GM21423 (cell line): ENCODE results near the gene EFCAB6.

Experiments
- ATAC-seq: cut with Tn5 transposase; IDR thresholded peaks from one replicate; pipeline ENCODE4 v1.9.1; 2021; ENCODE audit warnings: mild to moderate bottlenecking, moderate library complexity; ENCODE audit not compliant: unreplicated experiment

EFCAB6 gene

DNA sequence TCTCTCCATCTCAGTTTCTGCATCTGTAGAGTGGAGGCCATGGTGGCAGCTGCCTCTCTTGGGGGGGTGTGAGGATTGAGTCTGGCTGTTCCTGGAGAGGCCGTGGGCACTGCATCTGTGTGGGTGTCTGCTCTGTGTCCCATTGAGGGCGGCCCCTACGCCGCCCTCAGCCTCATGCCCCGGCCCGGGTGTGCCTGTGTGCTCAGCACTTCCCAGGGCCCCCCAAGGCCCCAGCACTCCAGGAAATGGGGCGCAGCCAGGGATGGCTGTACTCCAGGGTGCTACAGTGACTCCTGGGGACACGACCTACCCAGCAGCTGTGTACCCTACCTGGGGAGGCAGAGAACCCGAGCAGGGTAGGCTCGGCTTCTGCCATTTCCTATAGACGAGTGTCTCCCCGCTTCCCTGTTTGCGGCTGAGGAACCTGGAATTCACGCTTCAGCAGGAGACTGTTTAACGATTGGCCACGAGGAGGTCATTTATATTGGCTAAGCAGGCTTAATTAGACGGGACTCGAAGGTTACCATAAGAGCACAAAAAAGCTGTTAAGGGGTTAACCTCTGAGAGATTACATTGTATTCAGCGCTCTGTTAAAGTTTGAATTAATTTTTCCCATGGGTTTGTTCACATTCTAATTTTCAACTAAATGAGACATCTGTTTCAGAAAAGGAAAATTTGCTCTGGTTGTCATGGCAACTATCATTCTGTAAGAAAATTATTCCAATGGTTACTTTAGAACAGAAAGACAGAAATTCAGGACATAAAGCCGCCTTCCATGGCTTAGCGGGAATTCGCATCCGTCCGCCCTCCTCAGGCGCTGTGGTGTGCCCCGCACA, 323.9 kb downstream of the EFCAB6 start:
- no peak for ATAC-seq

DNA sequence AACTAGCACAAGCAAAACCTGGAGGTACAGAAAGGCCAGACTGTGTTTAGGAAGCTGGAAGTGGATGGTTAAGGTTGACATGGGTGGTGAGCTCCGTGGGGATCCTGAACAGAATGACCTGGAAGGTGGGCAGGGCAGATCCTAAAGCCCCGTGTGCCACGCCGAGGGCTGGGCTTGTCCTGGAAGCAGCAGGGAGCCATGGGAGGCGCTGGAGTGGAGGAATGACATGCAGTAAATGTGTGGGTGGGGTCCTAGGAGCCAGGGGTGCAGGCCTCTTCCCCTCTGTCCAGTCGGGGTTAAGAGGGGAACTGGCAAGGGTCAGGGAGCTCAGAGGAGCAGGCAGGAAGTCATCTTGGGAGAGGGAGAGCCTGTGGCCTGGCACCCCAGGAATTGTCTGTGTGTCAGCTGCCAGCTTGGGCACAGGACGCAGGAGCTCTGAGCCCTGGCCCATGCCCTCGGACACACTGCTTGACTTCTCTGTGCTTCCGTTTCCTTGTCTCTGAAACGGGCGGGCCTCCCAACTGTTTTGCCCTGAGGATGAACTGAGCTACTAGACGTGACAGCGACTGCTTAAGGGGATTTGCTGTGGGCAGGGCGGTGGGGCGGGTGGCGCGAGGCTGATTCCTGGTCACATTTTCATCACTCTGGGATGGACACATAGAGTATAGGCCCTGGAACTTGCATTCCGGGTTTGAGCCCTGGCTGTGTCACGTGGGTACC, 324.6 kb downstream of the EFCAB6 start:
- ATAC-seq: no peak

DNA sequence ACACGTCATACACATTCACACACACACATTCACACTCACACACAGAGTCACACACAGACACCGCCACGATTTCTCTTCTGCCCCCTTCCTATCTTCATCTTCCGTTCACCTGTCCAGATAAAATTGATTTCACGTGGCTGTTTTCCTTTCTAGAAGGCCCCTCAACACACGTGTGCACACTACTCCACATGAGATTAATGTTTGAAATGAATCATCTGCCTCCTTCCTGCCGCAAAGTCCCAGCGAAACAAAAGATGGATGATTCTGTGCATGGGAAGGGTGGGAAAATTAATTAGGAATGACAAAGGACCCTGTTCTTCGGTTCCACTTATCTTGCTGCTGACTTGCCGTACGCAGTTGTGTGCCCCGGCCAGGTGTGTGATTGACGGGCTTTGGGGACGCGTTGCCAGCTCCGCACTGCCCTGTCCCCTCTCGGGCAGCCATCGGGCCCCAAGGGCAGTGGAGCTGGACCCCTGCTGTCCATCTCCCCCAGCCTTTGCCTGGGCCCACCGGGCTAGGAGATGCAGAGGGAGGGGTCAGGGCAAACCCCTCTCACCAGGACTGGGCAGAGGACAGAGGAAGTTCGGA, 326.5 kb downstream of the EFCAB6 start:
- no peak for ATAC-seq

GRCh38 chr22:43484227-43484626, 327.9 kb downstream of the EFCAB6 start:
- ATAC-seq: no peak

GRCh38 chr22:43483669-43484068, 328.4 kb downstream of the EFCAB6 start:
- no peak for ATAC-seq

- ATAC-seq: no peak
Measured at GRCh38 chr22:43483266-43483665, 328.8 kb downstream of the EFCAB6 start.

GRCh38 chr22:43482318-43482625, 329.8 kb downstream of the EFCAB6 start:
- no peak for ATAC-seq

DNA sequence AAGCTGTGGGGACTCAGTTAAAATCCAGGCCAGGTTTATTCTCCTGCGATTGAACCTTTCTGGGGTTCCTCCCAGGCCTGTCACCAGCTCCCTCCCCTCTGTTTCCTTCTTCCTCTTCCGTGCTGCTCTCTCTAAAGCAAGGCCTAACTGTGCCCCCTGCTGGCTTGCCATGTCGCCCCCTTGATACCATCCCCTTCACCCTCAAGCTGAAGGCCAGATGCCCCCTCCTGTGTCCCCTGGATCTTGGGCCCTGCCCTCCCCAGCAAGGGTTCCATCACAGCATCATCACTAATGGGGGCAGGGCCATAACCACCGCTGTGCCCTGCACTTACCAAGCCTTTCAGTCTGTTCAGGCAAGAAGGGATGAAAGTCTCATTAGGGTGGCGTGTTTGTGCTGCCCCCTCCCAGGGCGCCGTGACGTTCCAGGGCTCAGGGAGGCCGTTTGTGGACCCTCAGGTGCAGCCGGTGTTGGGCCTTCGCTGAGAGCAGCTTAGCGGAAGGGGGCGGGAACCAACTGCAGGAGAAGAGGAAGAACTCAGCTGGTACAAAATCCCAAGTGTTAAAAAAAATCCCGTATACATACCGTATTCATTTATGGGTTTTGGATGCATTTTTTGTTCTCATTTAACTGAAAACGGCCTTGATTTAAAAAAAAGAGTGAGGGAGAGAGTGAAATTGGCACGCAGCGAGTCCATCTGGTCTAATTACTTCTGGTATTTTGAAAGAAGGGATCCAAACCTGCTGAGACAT, 330.4 kb downstream of the EFCAB6 start:
- no peak for ATAC-seq

DNA sequence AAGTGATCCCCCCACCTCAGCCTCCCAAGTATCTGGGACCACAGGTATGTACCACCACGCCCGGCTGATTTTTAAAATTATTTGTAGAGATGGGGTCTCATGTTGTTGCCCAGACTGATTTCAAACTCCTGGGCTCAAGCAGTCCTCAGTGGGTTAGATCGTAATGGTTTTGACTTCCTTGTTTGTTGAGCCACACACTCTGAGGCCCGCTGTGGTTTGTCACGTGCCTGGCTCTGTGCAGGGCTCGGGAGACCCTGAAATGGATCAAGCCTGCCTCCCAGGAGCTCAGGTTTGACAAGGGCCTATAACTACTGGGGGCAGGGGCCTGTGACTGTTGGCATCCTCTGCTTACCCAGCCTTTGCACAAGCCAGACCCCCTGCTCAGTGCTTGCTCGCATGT, 332.1 kb downstream of the EFCAB6 start:
- ATAC-seq: no peak

DNA sequence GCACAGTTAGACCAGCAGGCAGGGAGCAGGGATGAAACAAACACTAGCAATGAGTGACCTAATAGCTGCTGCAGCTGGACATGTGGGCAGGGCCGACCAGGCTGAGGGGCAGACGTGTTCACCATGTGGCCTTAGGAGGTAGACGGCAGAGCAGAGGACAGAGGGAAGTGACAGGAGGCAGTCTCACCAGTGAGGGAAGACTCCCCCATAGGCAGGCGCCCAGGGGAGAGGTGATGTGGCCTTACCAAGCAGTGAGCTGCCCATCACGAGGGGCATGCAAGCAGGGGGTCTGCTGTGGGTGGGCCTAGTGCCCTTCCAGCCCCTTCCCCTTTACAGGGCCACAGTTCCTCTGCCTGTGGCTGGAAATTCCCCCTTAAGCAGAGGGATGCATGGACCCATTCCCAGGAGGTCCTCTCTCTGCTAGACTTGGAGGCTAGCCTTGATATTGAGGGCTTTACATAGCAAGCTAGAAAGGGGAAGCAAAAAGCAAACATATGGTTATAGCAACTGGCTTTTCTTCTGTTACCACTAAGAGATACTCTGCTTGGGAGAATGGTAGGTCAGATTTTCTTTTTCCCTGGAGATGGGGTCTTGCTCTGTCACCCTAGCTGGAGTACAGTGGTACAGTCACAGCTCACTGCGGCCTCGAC, 332.7 kb downstream of the EFCAB6 start:
- no peak for ATAC-seq
